C1 segment of cervical spinal cord (tissue), 14 donors: ENCODE measurements around the gene CAPZB.

Source experiments
- DNase-seq, 14 donors: peaks; one replicate each; lab custom pipeline; 2025; lab: John Stamatoyannopoulos, UW

The CAPZB gene

DNA sequence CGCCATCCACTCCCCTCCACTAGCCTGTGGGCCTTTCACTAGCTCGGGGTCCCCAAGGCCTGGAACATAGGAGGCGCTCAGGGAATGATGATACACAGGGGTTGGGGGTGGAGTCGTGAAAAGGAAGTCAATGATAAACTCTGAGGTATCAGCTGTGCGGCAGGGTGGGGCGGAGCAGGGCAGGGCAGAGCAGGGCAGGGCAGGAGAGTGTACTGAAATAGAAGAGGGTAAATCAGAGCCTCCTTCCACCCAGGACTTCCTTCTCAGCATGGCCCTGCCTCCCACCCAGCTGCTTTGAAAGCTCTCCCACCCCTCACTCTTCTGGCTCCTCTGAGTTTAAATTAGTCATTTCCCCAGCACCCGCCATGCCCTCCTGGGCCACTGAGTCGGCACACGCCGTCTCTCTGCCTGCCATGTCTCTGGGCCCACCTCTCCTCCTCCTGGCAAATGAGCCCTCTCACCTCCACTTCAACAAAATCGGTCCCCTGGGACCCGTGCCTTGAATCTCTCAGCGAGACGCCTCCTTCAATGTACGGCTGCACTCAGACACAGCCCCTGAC lies 16.9 kb downstream of the CAPZB start:
- no peak for DNase-seq

DNA sequence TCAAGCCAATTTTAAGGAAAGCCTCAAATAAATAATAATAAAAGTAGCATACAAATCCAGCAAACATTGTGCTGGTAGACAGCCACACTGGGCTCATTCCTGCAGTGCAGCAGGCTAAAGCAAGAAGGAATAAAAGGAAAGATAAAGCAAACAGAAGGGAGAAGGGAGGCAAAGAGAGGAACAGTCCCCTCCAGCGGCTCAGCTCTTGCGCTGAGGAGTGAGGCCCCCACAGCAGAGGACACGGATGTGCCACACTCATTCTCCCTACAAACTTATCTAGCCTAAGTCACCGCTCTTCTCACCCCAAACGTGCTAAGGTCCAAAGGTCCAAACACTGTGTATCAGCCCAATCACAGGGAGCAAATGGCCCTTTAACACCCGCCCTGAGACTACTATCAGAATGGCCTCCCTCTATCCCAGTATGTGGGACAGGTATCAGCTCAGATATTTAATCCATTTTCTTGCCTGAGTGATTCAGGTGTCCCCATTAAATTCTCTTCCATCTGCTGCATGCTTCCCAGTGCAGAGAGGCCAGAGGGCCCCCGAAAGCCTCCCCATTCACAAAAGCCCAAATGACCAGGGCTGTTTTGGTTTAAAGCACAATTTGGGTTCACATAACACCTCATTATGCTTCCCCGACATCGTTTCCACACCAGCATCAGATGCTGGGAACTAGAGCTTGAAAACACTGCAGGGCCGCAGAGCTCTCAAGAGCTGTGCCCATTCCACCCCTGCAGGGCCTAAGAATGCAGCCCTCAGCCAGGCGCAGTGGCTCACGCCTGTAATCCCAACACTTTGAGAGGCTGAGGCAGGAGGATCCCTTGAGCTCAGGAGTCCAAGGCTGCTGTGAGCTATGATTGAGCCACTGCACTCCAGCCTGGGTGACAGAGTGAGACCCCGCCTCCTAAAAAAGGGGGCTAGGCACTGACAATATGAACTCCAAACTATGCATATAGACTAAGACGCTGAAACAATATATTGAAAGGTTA lies 17.8 kb downstream of the CAPZB start:
- DNase-seq: peak in 1 of 14 donors; percentile 50

DNA sequence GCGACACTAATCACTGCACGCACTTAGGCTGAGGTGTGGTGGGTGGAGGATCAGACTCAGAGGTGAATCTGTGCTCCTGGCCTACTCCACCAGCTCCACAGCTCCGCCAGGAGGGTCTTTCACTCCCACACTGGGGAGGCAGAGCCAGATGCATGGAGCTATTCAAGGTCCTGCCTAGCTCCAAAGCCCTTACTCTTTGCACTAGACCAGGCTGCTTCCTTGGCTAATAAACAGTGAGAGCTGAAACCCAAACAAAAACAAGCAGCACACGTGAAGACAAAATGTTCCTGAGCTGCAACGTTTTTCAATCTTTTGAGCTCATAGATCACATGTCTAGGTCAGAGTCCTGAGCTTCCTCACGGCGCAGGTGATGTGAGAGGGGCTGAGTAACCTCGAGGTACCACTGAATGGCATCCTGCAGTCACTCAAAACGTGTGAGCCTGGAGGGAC lies 19.2 kb downstream of the CAPZB start:
- DNase-seq: no peak

DNA sequence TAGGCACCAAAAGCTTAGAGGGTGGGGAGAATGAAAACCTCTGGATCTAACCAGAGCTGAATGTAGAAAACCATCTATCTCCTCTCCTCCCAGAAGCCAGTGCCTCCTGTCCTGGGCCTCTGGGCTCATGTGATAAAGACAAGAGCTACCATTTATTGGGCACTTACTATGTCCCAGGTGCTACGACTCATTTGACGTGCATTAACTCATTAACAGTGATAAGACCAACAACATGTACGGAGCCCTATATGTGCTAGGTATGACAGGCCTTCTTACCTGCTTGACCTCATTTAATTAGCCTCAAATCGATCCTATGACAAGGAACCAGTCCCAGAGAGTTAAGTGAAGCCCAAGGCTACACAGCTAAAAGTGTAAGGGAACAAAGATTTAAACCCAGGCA lies 19.7 kb downstream of the CAPZB start:
- no peak for DNase-seq

DNA sequence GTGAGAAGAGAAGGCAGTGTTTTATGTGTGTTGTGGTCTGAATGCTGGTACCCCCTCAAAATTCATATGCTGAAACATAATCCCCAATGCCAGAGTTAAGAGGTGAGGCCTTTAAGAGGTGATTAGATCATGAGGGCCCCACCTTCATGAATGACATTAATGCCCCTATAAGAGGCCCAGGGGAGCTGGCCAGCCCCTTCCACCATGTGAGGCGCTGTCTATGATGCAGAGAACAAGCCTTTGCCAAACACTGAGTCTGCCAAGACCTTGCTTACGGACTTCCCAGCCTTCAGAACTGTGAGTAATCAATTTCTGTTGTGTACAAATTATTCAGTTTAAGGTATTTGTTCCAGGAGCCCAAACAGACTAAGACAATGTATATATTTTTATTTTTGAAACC lies 20.2 kb downstream of the CAPZB start:
- DNase-seq: no peak

DNA sequence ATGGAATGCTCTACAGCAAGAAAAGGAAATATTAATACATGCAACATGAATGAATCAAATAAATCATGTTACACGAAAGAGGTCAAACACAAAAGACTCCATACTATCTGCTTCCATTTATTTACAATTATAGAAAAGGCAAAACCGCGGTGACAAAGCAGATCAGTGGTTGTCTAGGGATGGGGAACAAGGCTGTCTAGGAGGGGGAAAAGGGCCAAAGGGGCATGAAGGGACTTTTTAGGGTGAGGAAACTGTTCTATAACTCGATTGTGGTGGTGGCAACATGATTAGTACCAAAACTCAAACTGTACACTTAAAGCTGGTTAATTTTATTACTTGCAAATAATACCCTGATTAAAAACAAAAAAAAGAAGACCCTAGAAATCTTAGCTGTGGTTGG lies 20.6 kb downstream of the CAPZB start:
- DNase-seq: no peak

DNA sequence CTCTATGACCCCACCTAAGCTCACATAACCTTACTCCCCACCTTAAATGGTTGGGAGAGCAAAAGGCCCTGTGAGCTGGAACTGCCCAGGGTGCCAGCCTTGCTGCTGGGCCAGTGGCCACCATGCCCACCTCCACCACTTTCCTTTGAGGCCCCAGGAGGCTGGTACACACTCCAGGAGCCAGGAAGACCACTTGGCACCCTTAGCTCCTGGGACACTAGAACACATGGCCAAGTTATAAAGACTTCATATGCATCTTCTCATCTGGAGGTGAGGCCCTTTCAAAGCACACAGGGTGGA lies 21.9 kb downstream of the CAPZB start:
- no peak for DNase-seq

DNA sequence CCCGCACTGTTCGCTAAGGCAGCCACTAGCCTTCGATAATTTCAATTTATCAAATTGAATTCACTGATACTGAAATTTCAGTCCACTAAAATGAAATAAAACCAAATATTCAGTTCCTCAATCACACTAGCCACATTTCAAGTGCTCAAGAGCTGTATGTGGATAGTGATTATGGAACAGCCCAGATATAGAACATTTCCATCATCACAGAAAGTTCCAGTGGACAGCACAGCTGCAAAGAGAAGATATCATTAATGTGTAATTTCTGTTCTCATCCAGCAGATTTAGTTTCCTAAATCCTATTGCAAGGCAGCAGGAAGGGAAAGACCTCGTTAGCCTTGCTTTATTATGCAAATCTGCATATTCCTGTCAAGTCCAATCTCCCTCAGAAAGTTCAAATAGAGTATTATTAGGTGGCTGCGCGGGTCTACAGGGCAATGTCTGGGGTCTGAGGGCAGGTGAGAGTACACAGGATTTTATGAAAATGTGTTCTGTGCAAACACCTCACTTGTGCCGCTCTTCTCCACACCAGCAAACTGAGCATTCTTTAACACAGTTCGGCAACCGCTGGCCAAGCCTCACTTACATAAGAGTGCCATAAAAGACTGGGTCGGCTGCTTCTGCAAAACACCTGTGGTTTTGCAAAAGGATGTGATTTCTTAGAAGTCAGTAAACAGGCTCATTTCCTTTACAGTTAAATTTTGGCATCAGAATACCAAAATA lies 22.4 kb downstream of the CAPZB start:
- no peak for DNase-seq

DNA sequence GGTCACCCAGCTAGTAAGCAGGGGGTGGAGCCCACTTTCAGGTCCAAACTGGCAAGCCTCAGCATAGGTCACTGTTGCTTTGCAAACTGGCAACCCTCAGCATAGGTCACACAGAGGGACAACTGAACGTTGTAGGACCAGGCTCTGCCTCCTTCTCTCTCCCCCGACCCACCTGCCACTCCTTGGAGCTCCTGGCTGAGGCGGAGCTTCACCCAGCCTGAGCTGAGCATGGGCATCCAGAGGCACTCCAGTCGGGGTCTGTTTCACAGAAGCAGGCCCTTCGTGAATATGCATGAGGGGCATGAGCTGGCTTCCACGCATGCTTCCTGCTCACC lies 24.2 kb downstream of the CAPZB start:
- no peak for DNase-seq

DNA sequence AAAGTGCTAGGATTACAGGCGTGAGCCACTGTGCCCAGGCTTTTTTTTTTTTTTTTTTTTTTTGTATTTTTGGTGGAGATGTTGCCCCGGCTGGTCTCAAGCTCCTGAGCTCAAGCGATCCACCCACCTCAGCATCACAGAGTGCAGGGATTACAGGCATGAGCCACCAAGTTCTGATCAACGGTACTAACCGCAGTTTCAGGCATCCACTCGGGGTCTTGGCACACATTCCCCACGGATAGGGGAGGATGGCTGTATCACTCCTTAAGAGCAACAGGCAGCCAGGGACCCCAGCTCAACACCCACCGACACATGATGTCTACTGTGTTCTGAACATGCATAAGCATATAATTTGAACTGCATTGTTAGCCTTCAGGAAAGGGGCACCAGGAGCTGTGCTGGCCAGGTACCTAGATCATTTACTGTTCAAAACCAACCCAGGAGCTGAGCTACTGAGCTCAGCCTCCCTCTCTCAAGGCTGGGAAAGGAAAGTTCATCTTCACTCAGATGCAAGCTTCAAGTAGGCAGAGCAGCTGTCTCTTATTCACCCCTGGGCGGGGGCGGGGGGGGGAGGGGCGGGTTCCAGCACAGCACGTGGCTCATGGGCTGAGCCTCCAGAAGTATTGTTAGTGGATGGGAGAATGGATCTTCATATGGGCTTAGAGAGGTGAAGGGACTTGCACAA lies 24.7 kb downstream of the CAPZB start:
- no peak for DNase-seq

DNA sequence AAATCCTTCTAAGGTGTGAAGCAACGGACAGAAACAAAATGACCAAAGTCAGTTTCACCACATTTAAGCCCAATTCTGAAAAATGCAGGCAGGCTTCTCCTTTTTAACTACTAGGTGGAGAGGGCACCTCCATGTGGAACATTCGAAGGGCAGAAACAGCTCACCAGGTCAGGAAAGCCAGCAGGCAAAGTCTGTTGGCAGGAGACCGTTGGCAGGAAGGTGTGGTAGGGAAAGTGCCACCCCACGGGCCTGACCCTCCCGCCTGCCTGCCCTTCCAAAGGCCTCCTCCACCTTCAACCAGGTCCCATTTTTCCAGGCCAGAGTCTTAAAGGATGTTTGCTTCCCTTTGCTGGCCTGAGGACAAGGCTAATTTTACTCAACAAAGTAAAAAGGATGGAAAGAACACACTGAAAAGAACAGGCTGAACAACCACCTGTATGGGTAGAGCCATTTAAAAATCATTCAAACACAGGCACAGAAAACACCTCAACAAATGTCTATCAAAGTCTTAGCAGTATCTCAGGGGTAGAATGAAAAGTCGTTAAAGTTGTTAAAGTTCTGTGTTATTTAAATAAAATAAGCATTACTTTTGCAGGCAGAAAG lies 26.4 kb downstream of the CAPZB start:
- DNase-seq: no peak

DNA sequence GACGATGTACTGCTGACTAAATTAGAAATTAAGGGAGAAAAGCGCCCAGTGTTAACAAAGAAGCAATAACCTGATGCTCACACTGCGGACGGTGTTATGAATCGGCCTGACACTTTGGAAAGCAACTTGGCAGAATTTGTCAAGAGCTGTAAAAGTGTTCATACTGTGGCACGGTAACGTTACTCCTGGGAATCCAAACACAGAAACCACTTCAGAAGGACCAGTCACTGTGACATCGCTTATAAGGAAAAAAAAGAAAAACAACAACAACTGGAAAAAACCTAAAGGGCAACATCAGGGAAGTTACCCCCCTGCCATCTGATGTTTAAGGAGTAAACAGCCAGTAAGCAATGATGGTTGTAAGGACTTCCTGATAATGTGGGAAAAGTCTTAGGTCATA lies 27.7 kb downstream of the CAPZB start:
- no peak for DNase-seq

DNA sequence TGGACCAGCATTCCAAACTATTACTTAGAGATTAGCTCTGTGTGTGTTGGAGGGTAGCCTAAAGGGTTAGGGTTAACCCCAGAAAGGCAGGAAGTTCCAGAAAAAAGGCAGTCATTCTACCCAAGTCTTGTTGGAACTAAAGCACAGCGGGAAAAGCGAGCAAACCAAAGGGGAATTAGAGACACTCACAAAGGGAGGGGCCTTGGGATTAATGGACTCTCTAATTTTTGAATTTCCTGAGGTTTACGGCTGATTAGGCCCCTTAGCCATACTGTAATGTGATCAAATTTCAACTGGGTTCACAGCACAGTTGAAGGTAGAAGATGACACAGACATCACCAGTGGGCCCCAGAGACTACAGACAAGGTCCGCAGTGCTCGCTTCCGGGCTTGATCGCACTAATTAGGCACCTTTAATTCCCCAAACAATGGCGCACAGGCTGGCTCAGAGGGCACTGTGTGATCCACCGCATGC lies 28.3 kb downstream of the CAPZB start:
- no peak for DNase-seq

DNA sequence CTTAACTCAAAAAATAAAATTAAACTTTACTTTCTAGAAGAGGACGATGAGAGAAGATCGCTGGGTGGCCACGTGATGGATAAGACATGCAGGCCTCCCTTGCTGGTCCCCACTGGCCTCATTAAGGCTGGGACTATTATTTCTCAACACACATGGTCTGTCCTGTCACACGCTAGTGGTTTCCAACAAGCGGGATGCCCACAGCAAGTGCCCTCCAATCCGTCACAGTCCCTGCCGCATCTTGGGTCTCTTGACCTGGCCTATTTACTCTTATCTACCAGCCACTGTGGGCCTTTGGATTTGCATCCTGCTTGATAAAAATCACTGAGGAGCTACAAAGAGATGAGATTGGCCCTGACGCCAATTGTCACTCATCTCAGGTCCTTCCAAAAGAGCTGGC lies 30.0 kb downstream of the CAPZB start:
- no peak for DNase-seq

DNA sequence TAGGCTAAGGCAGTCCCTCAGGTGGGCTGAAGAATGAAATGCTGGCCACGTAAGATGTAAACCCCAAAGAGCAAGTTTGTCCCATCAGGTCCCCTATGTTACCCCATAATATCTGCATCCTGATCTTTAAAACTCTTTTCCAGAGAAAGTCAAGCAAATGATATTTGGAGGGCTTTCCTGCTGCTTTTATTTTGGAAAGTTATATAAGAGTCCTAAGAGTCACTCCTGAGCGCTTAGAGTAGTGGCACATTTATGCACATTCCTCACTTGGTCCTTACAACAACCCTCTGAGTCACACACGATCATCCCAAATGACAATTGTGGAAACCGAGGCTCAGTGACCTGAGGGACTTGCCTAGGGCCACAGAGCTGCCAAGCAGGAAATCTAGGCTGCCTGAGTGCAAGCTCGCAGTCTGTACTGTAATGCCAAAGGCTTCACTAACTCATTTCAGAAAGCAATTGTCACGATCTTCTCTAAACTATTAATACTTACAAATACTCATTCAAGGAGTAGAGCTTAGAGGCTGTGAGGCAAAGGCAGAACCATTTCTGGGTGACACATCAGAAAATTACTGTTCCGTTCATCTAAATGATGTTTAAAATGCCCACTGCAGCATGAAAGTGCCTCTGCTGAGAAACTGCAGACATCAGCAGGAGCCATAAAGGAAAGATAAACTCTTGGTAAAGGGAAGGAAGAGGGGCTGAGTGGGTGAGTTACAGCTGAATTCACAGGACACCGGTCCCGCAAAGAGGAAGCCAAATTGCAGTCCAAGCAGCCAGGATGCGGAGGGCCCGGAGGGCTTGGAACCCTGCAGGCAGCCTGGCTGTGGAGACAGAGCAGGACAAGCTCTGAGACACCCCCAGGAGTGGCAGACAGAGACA lies 30.8 kb downstream of the CAPZB start:
- peak in 5 of 14 donors; percentile 24 to 54 (median 45) for DNase-seq

DNA sequence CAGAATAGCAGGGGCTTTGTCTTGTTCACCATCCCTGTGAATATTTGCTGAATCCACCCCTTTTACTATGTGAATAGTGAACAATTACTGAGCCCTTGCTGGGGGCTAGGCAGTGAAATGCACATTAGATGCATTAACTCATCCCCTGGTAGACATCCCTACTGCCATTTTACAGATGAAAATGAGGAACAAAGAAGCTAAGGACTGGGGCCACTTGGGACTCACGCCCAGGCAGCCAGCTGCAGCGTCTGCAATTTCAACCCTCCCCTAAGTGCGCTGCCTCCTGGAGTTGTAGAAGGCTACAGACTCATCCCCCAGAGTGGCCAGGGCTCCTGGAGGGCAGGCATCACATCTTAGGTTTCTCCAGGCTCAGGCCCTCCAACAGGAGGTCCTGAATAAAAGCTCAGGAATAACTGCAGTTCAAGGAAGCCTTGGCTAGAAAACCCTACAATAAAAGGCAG lies 31.6 kb downstream of the CAPZB start:
- DNase-seq: peak in 3 of 14 donors; percentile 18 to 41 (median 23)

DNA sequence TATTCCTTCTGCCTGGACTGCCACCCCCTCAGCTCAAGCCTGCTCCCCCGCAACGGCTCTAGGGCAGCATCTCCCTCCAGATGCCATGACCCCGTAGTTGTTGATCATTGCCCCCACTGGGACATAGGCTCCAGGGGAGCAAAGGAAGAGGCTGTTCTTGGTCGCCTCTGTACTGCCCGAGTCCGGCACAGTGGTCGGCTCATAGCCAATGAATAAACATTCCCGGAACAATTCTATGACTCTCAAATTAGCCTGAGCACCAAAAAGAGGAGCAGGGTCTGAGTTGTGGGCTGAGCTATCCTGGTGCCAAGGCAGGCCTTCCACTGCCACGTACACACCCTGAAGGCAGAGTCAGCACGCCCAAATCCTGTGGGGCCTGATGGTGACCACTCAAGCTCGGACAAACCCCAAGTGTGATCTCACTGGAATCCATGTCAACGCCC lies 33.1 kb downstream of the CAPZB start:
- DNase-seq: no peak

DNA sequence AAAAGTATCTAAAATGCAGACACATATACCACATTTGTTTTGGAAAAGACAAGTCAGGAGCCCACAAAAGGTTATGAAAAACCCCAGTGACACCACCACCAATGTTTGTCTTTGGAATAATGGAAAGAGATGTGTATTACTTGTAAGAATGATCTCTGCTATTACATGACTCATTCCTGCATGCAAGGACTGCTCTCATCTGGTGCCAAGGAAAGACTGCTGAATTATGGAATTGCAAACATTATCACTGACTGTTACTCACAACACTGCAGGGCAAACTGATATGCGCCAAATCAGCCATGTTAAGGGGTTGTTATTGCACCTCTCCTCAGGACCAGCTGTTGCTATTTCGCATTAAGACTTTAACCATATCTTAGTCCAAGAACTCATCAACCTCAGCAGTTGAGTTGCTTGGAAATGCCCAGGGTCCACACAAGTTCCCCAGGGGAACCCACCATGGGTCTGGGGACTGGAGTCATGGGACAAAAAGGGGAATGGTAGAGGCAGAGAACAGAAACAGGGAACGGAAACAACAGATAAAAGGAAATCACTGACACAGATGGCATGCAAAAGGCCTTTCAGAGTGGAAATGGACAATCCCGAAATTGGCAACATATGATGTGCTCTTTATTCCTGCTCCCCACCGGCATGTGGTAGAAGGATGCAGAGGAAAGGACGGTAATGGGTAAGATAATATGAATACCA lies 34.4 kb downstream of the CAPZB start:
- DNase-seq: no peak

DNA sequence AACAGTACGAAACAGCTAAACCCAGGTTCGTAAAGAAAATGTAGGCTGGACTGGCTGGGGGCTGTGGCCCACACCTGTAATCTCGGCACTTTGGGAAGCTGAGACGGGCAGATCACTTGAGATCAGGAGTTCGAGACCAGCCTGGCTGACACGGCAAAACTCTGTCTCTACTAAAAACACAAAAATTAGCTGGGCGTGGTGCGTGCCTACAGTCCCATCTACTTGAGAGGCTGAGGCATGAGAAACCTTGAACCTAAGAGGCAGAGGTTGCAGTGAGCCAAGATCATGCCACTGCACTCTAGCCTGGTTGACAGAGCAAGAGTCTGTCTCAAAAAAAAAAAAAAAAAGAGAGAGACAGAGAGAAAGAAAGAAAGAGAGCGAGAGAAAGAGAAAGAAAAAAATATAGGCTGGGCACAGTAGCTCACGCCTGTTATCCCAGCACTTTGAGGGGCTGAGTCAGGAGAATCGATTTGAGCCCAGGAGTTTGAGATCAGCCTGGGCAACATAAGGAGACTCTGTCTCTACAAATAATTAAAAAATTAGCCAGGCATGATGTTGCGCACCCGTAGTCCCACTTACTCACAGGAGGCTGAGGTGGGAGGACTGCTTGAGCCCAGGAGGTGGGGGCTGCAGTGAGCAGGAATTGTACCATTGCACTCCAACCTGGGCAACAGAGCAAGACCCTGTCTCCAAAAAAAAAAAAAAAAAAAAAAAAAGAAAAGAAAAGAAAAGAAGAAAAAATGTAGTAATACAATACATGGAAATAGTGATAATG lies 35.7 kb downstream of the CAPZB start:
- DNase-seq: no peak
